Skeletal muscle tissue (tissue), 4 donors: ENCODE data around the gene KRT85. TPM values are rescaled to one million over a fixed set of nuclear protein-coding genes. Genes with fewer than 3 reads are reported as not detected.
"Not testable (repeated sequence)": the region's sequence is repeated elsewhere in the genome, so short reads cannot be mapped to it uniquely, and the experiment has no call there.

Source experiments
- H3K27ac ChIP-seq: one replicate; pipeline ENCODE4 v1.7.0; 2013; ENCODE audit warnings: mild to moderate bottlenecking, low read depth, low read length, inconsistent platforms
- H3K27me3 ChIP-seq, 3 donors: one replicate each; pipeline ENCODE4 v1.7.0; 2013; ENCODE audit warnings: low read length in 3 of 3; ENCODE audit not compliant: control insufficient read depth in 3 of 3, insufficient read depth in 3 of 3
- H3K36me3 ChIP-seq, 3 donors: one replicate each; pipeline ENCODE4 v1.7.0; 2013; ENCODE audit warnings: low read length in 3 of 3; ENCODE audit not compliant: control insufficient read depth in 3 of 3, insufficient read depth in 3 of 3
- H3K4me1 ChIP-seq, 3 donors: one replicate each; pipeline ENCODE4 v1.7.0; 2013; ENCODE audit warnings: low read length in 3 of 3, mild to moderate bottlenecking in 3 of 3; ENCODE audit not compliant: control insufficient read depth in 3 of 3, insufficient read depth in 3 of 3
- H3K4me3 ChIP-seq, 3 donors: one replicate each; pipeline ENCODE4 v1.7.0; 2013; ENCODE audit warnings: low read length in 3 of 3
- H3K9ac ChIP-seq, 3 donors: one replicate each; pipeline ENCODE4 v1.7.0; 2013; ENCODE audit warnings: low read length in 3 of 3, mild to moderate bottlenecking in 3 of 3, moderate library complexity in 2 of 3, low read depth in 1 of 3
- H3K9me3 ChIP-seq, 3 donors: one replicate each; pipeline ENCODE4 v1.7.0; 2013; ENCODE audit warnings: low read length in 3 of 3; ENCODE audit not compliant: control insufficient read depth in 3 of 3
- total RNA-seq: library from RNA; depleted of rRNA; stranded (reverse); fragments of >200 nt; gene quantifications from one replicate; pipeline ENCODE4 v1.2.3, GENCODE V29; 2014
- donor health status: Osteomylitis.

Gene KRT85
- total RNA-seq, 1 donor from 2014 or later, result 0.52 TPM

- H3K36me3 ChIP-seq, result no peaks in the 10 kb centered on the region
- peaks cover 18 to 51% (median 35%) of the 10 kb centered on the region in 3 donors for H3K27me3 ChIP-seq
- no peak within 1 kb of the TSS for H3K27ac ChIP-seq
These were observed 46.4 kb downstream of the KRT85 start, which contains the start of gene KRT83 for GRCh38 chr12:52320784-52321400. TSS of gene KRT83 (minus strand) at chr12:52321398. CDS start at chr12:52321335, 63 bp downstream.

DNA sequence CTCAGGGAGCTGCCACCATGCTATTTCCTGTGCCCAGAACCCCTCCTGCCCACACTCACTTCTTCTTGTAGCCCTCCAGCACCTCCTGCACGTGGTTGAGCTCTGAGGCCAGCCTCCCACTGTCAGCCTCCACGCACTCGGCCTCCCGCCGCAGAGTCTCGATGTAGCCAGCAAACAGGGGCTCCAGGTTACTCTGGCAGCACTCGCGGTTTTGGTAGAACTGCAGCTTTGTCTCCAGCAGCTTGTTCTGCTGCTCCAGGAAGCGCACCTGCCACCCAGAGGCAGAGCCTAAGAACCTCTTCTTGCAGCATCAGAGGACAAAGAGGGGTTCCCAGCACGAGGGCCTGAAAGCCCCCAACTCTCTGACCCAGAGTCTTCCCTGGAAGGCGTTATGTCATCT, 48.2 kb downstream of the KRT85 start:
- Histone ChIP-seq H3K27me3 (peaks cover 18 to 47% (median 40%) of the 10 kb centered on the region in 3 donors), H3K4me3 (no peak overlapping the region), H3K4me1 (no peaks in the 10 kb centered on the region), H3K27ac (no peak overlapping the region), H3K9me3 (no peaks in the 10 kb centered on the region), H3K36me3 (no peaks in the 10 kb centered on the region), H3K9ac (no peak overlapping the region)

More at GRCh38 chr12:52320784-52321400, 46.4 kb downstream of the KRT85 start, which contains the start of gene KRT83:
- H3K4me1 ChIP-seq, result no peaks in the 10 kb centered on the region
- H3K9ac ChIP-seq, result no peak within 1 kb of the TSS
- no peaks in the 10 kb centered on the region for H3K9me3 ChIP-seq
- no peak within 1 kb of the TSS for H3K4me3 ChIP-seq

DNA sequence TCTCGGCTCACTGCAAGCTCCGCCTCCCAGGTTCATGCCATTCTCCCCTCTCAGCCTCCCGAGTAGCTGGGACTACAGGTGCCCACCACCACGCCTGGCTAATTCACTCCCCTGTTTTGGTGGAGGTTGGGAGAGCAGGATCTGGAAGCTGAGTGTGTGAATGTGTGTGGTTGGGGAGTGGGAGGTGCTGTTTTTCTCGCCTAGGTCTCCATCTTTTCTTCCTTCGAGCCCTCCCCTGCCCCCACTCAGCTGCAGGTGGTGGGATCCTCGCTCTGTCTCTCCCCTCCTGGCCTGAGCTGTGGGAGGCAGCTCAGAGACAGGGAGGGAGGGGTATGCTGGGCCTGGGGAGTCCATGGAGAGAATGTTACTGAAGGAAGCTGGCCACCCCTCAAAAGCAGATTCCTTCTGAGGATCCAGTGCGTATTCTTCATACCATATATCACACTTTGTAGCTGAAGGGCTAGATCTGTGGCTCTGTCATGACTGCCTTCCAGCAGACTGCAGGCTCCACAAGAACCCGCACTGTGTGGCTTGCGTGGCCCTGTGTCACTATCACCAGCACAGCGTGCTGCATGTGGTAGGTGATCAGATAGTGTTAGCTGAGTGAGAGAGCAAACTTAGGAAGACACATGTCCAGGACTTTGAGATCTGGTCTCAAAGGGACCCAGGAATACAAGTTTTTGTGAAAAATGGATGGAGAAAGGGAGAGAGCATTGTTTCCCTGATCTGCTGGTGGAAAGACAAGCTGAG, 48.9 kb downstream of the KRT85 start:
- no peak overlapping the region for H3K9ac ChIP-seq
- no peak overlapping the region for H3K27ac ChIP-seq
- H3K9me3 ChIP-seq, result no peaks in the 10 kb centered on the region
- H3K4me1 ChIP-seq, result no peaks in the 10 kb centered on the region
- no peak overlapping the region for H3K4me3 ChIP-seq
- H3K27me3 ChIP-seq, result peaks cover 18 to 42% (median 42%) of the 10 kb centered on the region in 3 donors
- H3K36me3 ChIP-seq, result no peaks in the 10 kb centered on the region

GRCh38 chr12:52317468-52318052, 49.7 kb downstream of the KRT85 start:
- peaks cover 18 to 44% (median 37%) of the 10 kb centered on the region in 3 donors for H3K27me3 ChIP-seq
- H3K4me3 ChIP-seq, result no peak overlapping the region
- H3K36me3 ChIP-seq, result no peaks in the 10 kb centered on the region
- no peak overlapping the region for H3K9ac ChIP-seq
- H3K27ac ChIP-seq, result no peak overlapping the region
- H3K9me3 ChIP-seq, result no peaks in the 10 kb centered on the region
- H3K4me1 ChIP-seq, result no peaks in the 10 kb centered on the region

DNA sequence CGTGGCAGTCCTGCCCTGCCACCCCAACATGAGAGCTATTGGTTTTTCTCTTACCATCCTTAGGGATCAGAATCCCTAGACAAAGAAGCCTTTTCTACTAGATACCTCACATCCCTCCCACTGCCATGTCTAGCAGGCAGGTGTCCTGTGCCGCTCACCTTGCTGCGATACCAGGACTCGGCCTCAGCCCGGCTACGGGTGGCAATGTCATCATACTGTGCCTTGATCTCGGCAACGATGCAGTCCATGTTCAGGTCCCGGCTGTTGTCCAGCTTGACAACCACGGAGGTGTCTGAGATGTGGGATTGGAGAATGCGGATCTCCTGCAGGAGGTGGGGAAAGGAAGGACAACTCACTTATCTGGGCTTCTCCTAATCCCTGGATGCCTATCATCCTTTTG, 50.6 kb downstream of the KRT85 start:
- H3K4me3 ChIP-seq, result no peak overlapping the region
- H3K27me3 ChIP-seq, result peaks cover 18 to 41% (median 34%) of the 10 kb centered on the region in 3 donors
- H3K9ac ChIP-seq, result no peak overlapping the region
- no peak overlapping the region for H3K27ac ChIP-seq
- no peaks in the 10 kb centered on the region for H3K9me3 ChIP-seq
- H3K36me3 ChIP-seq, result no peaks in the 10 kb centered on the region
- no peaks in the 10 kb centered on the region for H3K4me1 ChIP-seq

GRCh38 chr12:52316290-52316689, 51.0 kb downstream of the KRT85 start:
- Histone ChIP-seq H3K27ac (no peak overlapping the region), H3K27me3 (peaks cover 14 to 37% (median 30%) of the 10 kb centered on the region in 3 donors)

GRCh38 chr12:52315721-52316120, 51.6 kb downstream of the KRT85 start:
- H3K27me3 ChIP-seq, result peaks cover 12 to 36% (median 26%) of the 10 kb centered on the region in 3 donors
- not testable (repeated sequence) for H3K4me1 ChIP-seq, H3K9me3 ChIP-seq, H3K4me3 ChIP-seq, H3K36me3 ChIP-seq, H3K9ac ChIP-seq, H3K27ac ChIP-seq

More at GRCh38 chr12:52316290-52316689, 51.0 kb downstream of the KRT85 start:
- Histone ChIP-seq H3K4me1 (no peaks in the 10 kb centered on the region), H3K9ac (no peak overlapping the region), H3K4me3 (no peak overlapping the region), H3K36me3 (no peaks in the 10 kb centered on the region), H3K9me3 (no peaks in the 10 kb centered on the region)

- Histone ChIP-seq H3K27ac (no peak overlapping the region), H3K9me3 (no peaks in the 10 kb centered on the region), H3K4me3 (no peak overlapping the region), H3K36me3 (no peaks in the 10 kb centered on the region), H3K9ac (no peak overlapping the region), H3K27me3 (peaks cover 3 to 31% (median 17%) of the 10 kb centered on the region in 3 donors), H3K4me1 (peaks cover 0 to under 1% (median 0%) of the 10 kb centered on the region in 3 donors)
These were observed 52.8 kb downstream of the KRT85 start for GRCh38 chr12:52314511-52314910.

GRCh38 chr12:52313926-52314325, 53.4 kb downstream of the KRT85 start:
- Histone ChIP-seq H3K27ac (no peak overlapping the region), H3K4me3 (no peak overlapping the region), H3K9ac (no peak overlapping the region), H3K4me1 (peaks cover 3 to 7% (median 3%) of the 10 kb centered on the region in 3 donors), H3K9me3 (no peaks in the 10 kb centered on the region), H3K27me3 (peaks cover 3 to 31% (median 15%) of the 10 kb centered on the region in 3 donors), H3K36me3 (no peaks in the 10 kb centered on the region)

DNA sequence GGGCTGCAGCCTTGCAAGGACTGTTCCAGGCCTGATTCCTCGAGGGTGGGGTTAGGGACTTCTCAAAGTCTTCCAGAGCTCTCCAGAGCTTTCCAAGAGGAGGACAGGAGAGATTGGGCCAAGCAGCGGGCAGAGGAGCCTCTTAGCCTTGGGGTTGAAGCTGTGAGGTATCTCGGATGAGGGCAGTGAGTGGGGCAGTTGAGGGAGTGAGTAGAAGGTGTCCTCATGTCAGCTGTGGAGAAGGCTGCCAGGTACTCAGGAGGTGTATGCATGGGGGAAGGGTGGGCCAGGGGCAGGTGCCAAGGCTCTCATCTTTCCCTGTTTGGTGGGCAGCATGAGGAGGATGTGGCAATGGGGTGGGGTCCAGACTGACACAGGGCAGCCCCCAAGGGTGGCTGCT, 53.8 kb downstream of the KRT85 start:
- Histone ChIP-seq H3K9ac (no peak overlapping the region), H3K36me3 (no peaks in the 10 kb centered on the region), H3K4me1 (peaks cover 6 to 9% (median 7%) of the 10 kb centered on the region in 3 donors), H3K9me3 (no peaks in the 10 kb centered on the region), H3K27ac (no peak overlapping the region), H3K4me3 (no peak overlapping the region), H3K27me3 (peaks cover 3 to 30% (median 20%) of the 10 kb centered on the region in 3 donors)
